PFSK-1 (cell line): Measurements from ENCODE around the gene SLC16A11.

Experiments
- POLR2AphosphoS5 ChIP-seq: IDR thresholded peaks from 2 replicates; pipeline ENCODE4 v1.6.1; 2012; ENCODE audit warnings: low read depth, mild to moderate bottlenecking, control low read depth, low read length, moderate library complexity
- TAF1 ChIP-seq: IDR thresholded peaks from 2 replicates; pipeline ENCODE4 v1.6.1; 2012; ENCODE audit warnings: low read length, control low read depth, borderline replicate concordance; ENCODE audit not compliant: insufficient read depth

DNA sequence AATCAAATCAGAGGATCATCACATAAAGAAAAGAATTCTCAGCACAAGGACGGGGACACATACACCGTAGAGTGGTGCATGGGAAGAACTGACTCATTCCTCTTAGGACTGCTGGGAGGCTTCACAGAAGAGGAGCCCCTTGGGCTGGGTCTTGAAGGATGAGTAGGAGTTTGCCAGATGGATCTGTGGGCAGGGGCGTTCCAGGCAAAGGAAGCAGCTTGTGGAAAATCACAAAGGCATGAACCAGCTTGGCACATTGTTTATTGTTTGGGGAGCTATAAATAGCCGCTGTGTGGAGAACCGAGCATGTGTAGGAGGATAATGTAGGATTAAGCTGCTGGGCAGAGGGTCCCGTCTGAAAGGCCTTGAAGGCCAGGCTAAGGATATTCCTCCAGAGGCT, 5.1 kb upstream of the SLC16A11 start:
- TF ChIP-seq POLR2AphosphoS5: no peak
- TF ChIP-seq TAF1: no peak
